ENCODE results near the gene TMEM123.

Gene TMEM123

GRCh38 chr11:102416976-102417375 is 35.6 kb downstream of the TMEM123 start:
- no peaks in the 10 kb centered on the region for H3K79me1 ChIP-seq (ENCODE audit: low read length)
- no peaks in the 10 kb centered on the region for H3K79me2 ChIP-seq (ENCODE audit: control insufficient read depth, insufficient read depth, low read length, poor library complexity)
- DNase-seq = no peak
- H3K36me3 ChIP-seq (ENCODE audit: control insufficient read depth in 1 of 2, insufficient read depth in 2 of 2, low read length in 2 of 2) = no peaks in the 10 kb centered on the region
- no peak overlapping the region for H3K18ac ChIP-seq (ENCODE audit: low read length)
- H2AK5ac ChIP-seq (ENCODE audit: low read length) = no peak overlapping the region
- H4K12ac ChIP-seq (ENCODE audit: low read depth, low read length) = no peak overlapping the region
- H2BK12ac ChIP-seq (ENCODE audit: low read length) = no peak overlapping the region
- H2BK120ac ChIP-seq (ENCODE audit: insufficient read depth, low read length, poor library complexity) = no peak overlapping the region
- H3K4me1 ChIP-seq (ENCODE audit: control insufficient read depth in 1 of 2, insufficient read depth in 2 of 2, low read length in 2 of 2) = no peaks in the 10 kb centered on the region
- H4K91ac ChIP-seq (ENCODE audit: low read depth, low read length) = no peak overlapping the region
- no peak overlapping the region for H3K23ac ChIP-seq (ENCODE audit: low read length)
- H3K4me2 ChIP-seq (ENCODE audit: low read length) = no peak overlapping the region
- no peaks in the 10 kb centered on the region for H3K9me3 ChIP-seq (ENCODE audit: insufficient read depth, low read depth, low read length)
- no peak overlapping the region for H3K9ac ChIP-seq (ENCODE audit: low read length)
- H3K4ac ChIP-seq (ENCODE audit: low read depth, low read length) = peak overlapping the region; percentile 33
- H2BK5ac ChIP-seq (ENCODE audit: low read depth, low read length, poor library complexity) = no peak overlapping the region
- H3K27ac ChIP-seq (ENCODE audit: low read depth, low read length) = no peak overlapping the region
- no peak overlapping the region for H3K14ac ChIP-seq (ENCODE audit: low read length)
- no peak overlapping the region for H3K4me3 ChIP-seq (ENCODE audit: low read depth, low read length)
- no peak overlapping the region for H2AFZ ChIP-seq (ENCODE audit: insufficient read depth, low read length, poor library complexity)
- no peaks in the 10 kb centered on the region for H3K27me3 ChIP-seq (ENCODE audit: insufficient read depth, low read length)
- no peak overlapping the region for H4K8ac ChIP-seq (ENCODE audit: low read depth, low read length)
- no CpG with 5 or more reads among the region's 2 CpGs for WGBS (ENCODE audit: extremely low coverage, insufficient coverage, insufficient read length)

GRCh38 chr11:102415304-102415916 is 37.2 kb downstream of the TMEM123 start:
- Histone ChIP-seq H3K18ac (ENCODE audit: low read length) (no peak overlapping the region), H3K4me3 (ENCODE audit: low read depth, low read length) (no peak overlapping the region), H3K23ac (ENCODE audit: low read length) (no peak overlapping the region), H2AK5ac (ENCODE audit: low read length) (no peak overlapping the region), H2BK120ac (ENCODE audit: insufficient read depth, low read length, poor library complexity) (no peak overlapping the region), H3K4ac (ENCODE audit: low read depth, low read length) (no peak overlapping the region), H3K79me1 (ENCODE audit: low read length) (no peaks in the 10 kb centered on the region), H4K8ac (ENCODE audit: low read depth, low read length) (no peak overlapping the region), H3K14ac (ENCODE audit: low read length) (no peak overlapping the region), H3K36me3 (ENCODE audit: control insufficient read depth in 1 of 2, insufficient read depth in 2 of 2, low read length in 2 of 2) (no peaks in the 10 kb centered on the region), H2AFZ (ENCODE audit: insufficient read depth, low read length, poor library complexity) (no peak overlapping the region), H3K27me3 (ENCODE audit: insufficient read depth, low read length) (no peaks in the 10 kb centered on the region), H3K27ac (ENCODE audit: low read depth, low read length) (no peak overlapping the region), H3K9ac (ENCODE audit: low read length) (no peak overlapping the region), H3K9me3 (ENCODE audit: insufficient read depth, low read depth, low read length) (no peaks in the 10 kb centered on the region), H4K12ac (ENCODE audit: low read depth, low read length) (no peak overlapping the region), H4K91ac (ENCODE audit: low read depth, low read length) (no peak overlapping the region), H2BK5ac (ENCODE audit: low read depth, low read length, poor library complexity) (no peak overlapping the region), H2BK12ac (ENCODE audit: low read length) (no peak overlapping the region), H3K4me1 (ENCODE audit: control insufficient read depth in 1 of 2, insufficient read depth in 2 of 2, low read length in 2 of 2) (peaks cover 1 to 6% of the 10 kb centered on the region in 2 experiments), H3K4me2 (ENCODE audit: low read length) (no peak overlapping the region), H3K79me2 (ENCODE audit: control insufficient read depth, insufficient read depth, low read length, poor library complexity) (no peaks in the 10 kb centered on the region)
- no peak for DNase-seq
- 100% methylated on average over 1 of the region's 1 CpG for WGBS (ENCODE audit: extremely low coverage, insufficient coverage, insufficient read length)

GRCh38 chr11:102414559-102414958 is 38.0 kb downstream of the TMEM123 start:
- WGBS (ENCODE audit: extremely low coverage, insufficient coverage, insufficient read length) = no CpG with 5 or more reads among the region's 2 CpGs
- H4K91ac ChIP-seq (ENCODE audit: low read depth, low read length) = no peak overlapping the region
- H3K79me1 ChIP-seq (ENCODE audit: low read length) = no peaks in the 10 kb centered on the region
- H3K14ac ChIP-seq (ENCODE audit: low read length) = no peak overlapping the region
- H2BK5ac ChIP-seq (ENCODE audit: low read depth, low read length, poor library complexity) = no peak overlapping the region
- H3K9ac ChIP-seq (ENCODE audit: low read length) = no peak overlapping the region
- no peak overlapping the region for H4K8ac ChIP-seq (ENCODE audit: low read depth, low read length)
- no peak overlapping the region for H3K4ac ChIP-seq (ENCODE audit: low read depth, low read length)
- H4K12ac ChIP-seq (ENCODE audit: low read depth, low read length) = no peak overlapping the region
- no peak for DNase-seq
- no peak overlapping the region for H3K23ac ChIP-seq (ENCODE audit: low read length)
- H3K4me3 ChIP-seq (ENCODE audit: low read depth, low read length) = no peak overlapping the region
- peaks cover 5 to 9% of the 10 kb centered on the region in 2 experiments for H3K4me1 ChIP-seq (ENCODE audit: control insufficient read depth in 1 of 2, insufficient read depth in 2 of 2, low read length in 2 of 2)
- H3K27me3 ChIP-seq (ENCODE audit: insufficient read depth, low read length) = no peaks in the 10 kb centered on the region
- no peak overlapping the region for H3K18ac ChIP-seq (ENCODE audit: low read length)
- H2AK5ac ChIP-seq (ENCODE audit: low read length) = no peak overlapping the region
- H3K36me3 ChIP-seq (ENCODE audit: control insufficient read depth in 1 of 2, insufficient read depth in 2 of 2, low read length in 2 of 2) = no peaks in the 10 kb centered on the region
- no peak overlapping the region for H2BK120ac ChIP-seq (ENCODE audit: insufficient read depth, low read length, poor library complexity)
- H3K27ac ChIP-seq (ENCODE audit: low read depth, low read length) = no peak overlapping the region
- H2AFZ ChIP-seq (ENCODE audit: insufficient read depth, low read length, poor library complexity) = no peak overlapping the region
- H3K9me3 ChIP-seq (ENCODE audit: insufficient read depth, low read depth, low read length) = no peaks in the 10 kb centered on the region
- no peak overlapping the region for H3K4me2 ChIP-seq (ENCODE audit: low read length)
- no peaks in the 10 kb centered on the region for H3K79me2 ChIP-seq (ENCODE audit: control insufficient read depth, insufficient read depth, low read length, poor library complexity)
- no peak overlapping the region for H2BK12ac ChIP-seq (ENCODE audit: low read length)

- Histone ChIP-seq H4K12ac (ENCODE audit: low read depth, low read length) (no peak overlapping the region), H2BK12ac (ENCODE audit: low read length) (no peak overlapping the region), H2BK5ac (ENCODE audit: low read depth, low read length, poor library complexity) (no peak overlapping the region), H3K9ac (ENCODE audit: low read length) (no peak overlapping the region), H3K14ac (ENCODE audit: low read length) (no peak overlapping the region), H3K79me1 (ENCODE audit: low read length) (no peaks in the 10 kb centered on the region), H3K4me1 (ENCODE audit: control insufficient read depth in 1 of 2, insufficient read depth in 2 of 2, low read length in 2 of 2) (peaks cover 5 to 9% of the 10 kb centered on the region in 2 experiments), H3K4ac (ENCODE audit: low read depth, low read length) (no peak overlapping the region), H3K23ac (ENCODE audit: low read length) (no peak overlapping the region), H3K79me2 (ENCODE audit: control insufficient read depth, insufficient read depth, low read length, poor library complexity) (no peaks in the 10 kb centered on the region), H2AK5ac (ENCODE audit: low read length) (no peak overlapping the region), H3K36me3 (ENCODE audit: control insufficient read depth in 1 of 2, insufficient read depth in 2 of 2, low read length in 2 of 2) (no peaks in the 10 kb centered on the region), H4K8ac (ENCODE audit: low read depth, low read length) (no peak overlapping the region), H3K27me3 (ENCODE audit: insufficient read depth, low read length) (no peaks in the 10 kb centered on the region), H3K18ac (ENCODE audit: low read length) (no peak overlapping the region), H2AFZ (ENCODE audit: insufficient read depth, low read length, poor library complexity) (no peak overlapping the region), H4K91ac (ENCODE audit: low read depth, low read length) (no peak overlapping the region), H3K4me3 (ENCODE audit: low read depth, low read length) (no peak overlapping the region), H3K9me3 (ENCODE audit: insufficient read depth, low read depth, low read length) (no peaks in the 10 kb centered on the region), H3K4me2 (ENCODE audit: low read length) (no peak overlapping the region), H3K27ac (ENCODE audit: low read depth, low read length) (no peak overlapping the region), H2BK120ac (ENCODE audit: insufficient read depth, low read length, poor library complexity) (no peak overlapping the region)
- no CpG with 5 or more reads among the region's 4 CpGs for WGBS (ENCODE audit: extremely low coverage, insufficient coverage, insufficient read length)
- no peak for DNase-seq
These were observed 39.1 kb downstream of the TMEM123 start for GRCh38 chr11:102413497-102413896.
